HG03439 (cell line): ENCODE data around the gene PBX1.
A peak's percentile ranks its signal among the peaks of the same experiment; 100 is the strongest.
"Not testable (repeated sequence)": the region's sequence is repeated elsewhere in the genome, so short reads cannot be mapped to it uniquely, and the experiment has no call there.

ENCODE experiments used
- ATAC-seq: cut with Tn5 transposase; IDR thresholded peaks from one replicate; pipeline ENCODE4 v1.9.1; 2021; ENCODE audit warnings: mild to moderate bottlenecking, moderate library complexity; ENCODE audit not compliant: unreplicated experiment

PBX1 gene

DNA sequence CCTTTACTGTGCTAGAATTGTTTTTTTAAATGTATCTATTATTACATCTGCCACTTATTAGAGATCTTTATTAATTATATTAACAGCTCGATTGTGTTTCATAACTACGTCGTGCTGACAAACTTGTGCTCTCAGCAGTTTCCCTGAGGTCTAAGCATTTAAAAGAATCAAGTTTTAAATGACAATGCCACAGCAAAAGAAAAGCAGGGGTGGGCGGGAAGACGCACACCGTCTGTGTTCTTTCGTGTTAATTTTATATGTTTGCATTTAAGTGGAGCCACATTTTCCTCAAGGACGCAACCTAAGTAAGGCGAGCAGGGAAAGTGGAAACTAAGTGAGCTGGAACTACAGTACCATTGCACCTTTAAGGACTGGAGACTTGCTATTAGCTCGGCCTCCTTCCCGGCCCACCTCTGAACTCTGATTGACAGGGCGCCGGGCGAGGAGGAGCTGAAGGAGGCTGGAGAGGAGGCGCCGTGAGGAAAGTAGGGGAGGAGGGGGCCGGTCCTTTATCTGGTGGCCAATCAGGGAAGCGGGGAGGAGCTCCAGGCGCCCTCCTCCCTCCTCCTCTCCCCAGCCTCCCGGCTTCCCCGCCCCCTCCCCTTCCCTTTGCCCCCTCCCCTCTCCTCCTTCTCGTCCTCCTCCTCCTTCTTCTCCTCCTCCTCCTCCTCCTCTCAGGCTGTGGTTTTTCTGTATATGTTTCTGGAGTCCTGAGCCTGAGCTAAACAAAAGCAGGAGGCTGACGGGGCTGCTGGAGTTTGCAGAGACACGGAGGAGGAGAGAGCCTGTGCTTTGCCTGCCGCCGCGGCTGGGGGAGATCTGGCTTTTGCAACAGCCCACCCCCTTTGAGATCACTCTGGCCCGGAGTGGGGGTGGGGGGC lies at the start of gene PBX1:
Gene PBX1, plus strand, starts transcription at position 724 of the 881 bp plus-strand sequence.
- ATAC-seq = peak; percentile 100

DNA sequence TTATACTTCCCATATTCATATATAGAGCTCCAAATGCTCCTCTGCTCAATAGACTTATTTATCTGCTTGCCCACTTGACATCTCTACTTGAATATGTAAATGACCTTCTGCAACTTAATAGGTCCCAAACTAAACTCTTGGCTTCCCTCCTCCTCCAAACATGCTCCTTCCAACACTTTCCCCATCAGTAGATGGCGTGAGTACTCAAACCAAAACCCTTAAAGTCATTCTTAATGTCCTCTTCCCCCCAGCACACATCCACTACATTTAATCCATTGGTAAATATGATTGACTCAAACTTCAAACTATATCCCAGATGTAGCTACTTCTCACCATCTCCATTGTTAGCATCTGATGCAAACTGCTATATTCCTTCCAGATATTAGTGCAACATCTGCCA lies 48.5 kb upstream of the PBX1 start:
- no peak for ATAC-seq

- ATAC-seq = no peak
Observed at GRCh38 chr1:164511001-164511705, 47.8 kb upstream of the PBX1 start.

GRCh38 chr1:164515231-164515630 lies 43.8 kb upstream of the PBX1 start:
- no peak for ATAC-seq

- no peak for ATAC-seq
Observed at GRCh38 chr1:164515711-164516331, 43.2 kb upstream of the PBX1 start.

DNA sequence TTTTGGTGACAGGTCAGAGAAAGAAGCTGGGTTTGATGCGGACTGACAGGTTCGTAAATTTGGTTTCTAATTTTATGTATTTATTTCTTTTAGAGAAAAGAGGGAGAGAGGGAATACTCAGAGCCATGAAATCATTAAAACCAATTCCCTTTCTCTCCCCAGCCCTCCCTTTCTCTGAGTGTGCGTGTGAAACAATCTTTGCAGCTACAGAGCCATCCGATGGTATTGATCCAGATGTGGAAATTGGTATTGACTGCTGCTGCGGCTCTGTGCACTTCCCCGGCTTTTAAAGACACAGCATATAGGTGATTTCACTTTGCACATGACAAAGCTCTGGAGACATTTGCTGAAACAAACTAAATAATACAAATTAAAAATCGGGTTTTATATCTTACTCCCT lies 42.4 kb upstream of the PBX1 start:
- ATAC-seq = no peak

DNA sequence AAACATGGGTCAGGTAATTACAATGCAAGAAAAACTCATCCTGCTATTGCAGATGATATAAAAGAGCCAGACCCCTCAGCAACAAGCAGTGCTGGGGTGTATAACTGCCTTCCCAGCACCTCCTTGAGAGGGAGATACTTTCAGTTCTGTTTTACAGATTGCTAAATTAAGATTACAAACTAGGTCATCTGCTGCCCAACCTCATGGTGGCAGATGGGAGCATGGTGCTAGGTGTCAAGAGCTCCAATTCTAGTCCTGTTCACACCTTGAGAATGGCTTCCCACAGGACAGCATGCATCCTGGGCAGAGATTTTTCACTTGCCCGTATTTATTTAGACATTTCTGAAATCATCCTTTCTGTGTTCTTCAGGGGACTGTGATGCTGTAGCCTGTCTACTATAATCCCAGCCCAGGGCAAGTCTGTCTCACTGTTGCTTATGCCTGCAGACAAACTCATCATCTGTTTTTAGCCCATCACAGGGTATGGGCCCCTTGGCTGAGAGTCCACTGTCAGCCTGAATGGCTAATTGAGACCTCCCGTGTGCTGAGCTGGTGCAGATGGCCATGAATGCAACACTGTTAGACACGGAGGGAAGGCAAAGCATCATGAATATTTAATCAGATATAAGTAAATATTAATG lies 40.2 kb upstream of the PBX1 start:
- ATAC-seq = no peak

- no peak for ATAC-seq
Observed at GRCh38 chr1:164519426-164519825, 39.6 kb upstream of the PBX1 start.

DNA sequence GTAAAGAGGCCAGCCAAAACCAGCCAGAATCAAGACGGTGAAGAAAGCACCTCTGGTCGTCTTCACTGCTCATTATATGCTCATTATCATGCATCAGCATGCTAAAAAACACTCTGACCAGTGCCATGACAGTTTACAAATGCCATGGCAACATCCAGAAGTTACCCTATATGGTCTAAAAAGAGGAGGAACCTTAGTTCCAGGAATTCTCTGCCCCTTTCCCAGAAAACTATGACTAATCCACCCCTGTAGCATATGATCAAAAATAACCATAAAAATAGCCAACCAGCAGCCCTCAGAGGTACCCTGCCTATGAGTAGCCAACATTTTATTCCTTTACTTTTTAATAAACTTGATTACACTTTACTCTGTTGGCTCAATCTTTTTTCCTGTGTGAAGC lies 34.2 kb upstream of the PBX1 start:
- no peak for ATAC-seq

- ATAC-seq = no peak
Observed at GRCh38 chr1:164534863-164535610, 23.9 kb upstream of the PBX1 start.

GRCh38 chr1:164552463-164552988 lies 6.5 kb upstream of the PBX1 start:
- not testable (repeated sequence) for ATAC-seq

DNA sequence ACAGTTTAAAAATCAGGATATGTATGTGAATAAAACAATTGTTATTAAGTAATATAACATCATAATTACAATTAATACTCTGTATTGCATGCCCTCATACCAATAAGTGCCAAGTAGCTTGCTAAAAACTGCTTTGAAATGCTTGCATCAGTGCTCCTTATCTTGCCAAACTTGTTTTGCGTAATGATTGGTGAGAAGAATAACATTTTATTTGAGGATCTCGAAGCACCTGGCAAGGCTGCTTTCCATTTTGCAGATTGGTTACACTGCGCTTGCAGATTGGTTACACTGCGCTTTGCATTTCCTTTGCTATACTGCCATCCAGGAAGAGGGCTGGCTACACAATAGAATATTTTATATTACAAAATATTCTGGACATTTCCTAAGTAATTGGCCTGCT lies 1.7 kb upstream of the PBX1 start:
- no peak for ATAC-seq

DNA sequence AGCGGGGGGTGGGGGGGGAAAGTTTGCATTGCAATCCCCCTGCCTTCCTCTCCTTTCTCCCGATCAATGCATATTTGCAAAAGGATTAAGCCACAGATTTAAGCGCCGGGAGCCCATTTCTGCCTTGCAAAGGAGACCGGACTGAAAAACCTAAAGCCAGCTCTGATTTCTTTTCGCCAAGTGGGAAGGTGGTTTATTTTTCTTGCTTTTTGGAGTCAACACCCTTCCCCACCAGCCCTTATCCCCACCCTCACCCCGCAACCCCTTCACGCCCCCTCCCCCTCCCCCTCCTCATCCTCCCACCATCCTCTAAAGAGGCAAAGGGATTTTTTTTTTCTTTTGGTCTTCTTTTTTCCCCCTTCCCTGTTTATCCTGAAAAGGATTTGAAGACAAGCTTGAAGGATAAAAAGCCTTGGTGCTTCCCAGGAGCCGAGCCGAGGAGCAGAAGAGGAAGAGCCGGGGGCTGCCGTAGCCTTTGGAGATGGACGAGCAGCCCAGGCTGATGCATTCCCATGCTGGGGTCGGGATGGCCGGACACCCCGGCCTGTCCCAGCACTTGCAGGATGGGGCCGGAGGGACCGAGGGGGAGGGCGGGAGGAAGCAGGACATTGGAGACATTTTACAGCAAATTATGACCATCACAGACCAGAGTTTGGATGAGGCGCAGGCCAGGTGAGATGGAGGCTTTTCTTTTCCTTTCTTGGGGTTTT lies 513 bp downstream of the PBX1 start:
- ATAC-seq = no peak

DNA sequence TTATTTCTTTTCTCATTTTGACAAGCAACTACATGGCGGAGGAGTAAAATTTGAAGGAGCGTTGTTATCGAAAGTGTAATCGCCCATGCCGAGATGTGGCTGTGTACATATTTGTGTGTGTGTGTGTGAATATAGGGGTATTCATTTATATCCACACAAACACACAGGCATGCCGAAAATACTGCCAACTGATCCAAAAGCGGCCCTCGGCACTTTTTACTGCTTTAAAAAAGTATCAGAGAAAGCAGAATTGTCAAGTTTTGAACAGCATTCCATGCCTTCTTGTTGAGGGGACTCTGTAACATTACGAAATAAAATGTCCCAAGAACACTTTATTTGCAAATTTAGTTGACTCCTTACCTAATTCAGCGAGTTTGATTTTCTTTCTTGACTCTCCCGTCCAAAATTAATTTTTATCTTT lies 1.1 kb downstream of the PBX1 start:
- ATAC-seq = no peak

GRCh38 chr1:164560556-164560955 lies 1.6 kb downstream of the PBX1 start:
- ATAC-seq = no peak

DNA sequence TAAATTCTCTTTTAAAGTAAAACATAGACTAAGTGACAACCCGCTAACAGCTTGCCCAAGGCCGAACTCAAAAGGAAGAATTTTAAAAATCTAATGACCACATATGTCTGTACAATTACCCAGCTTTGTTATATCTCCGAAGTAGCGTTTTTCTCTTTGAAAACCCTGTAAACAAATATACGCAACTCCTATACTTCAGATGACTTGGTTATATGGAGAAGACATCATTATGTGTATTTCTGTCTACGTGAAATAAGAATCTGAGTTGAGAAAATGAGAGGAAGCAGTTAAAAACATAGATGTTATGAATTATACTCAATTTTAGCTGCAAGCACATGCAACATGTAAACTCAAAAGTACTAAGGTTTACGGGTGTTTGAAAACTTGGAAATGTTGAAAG lies 2.0 kb downstream of the PBX1 start:
- ATAC-seq = no peak

DNA sequence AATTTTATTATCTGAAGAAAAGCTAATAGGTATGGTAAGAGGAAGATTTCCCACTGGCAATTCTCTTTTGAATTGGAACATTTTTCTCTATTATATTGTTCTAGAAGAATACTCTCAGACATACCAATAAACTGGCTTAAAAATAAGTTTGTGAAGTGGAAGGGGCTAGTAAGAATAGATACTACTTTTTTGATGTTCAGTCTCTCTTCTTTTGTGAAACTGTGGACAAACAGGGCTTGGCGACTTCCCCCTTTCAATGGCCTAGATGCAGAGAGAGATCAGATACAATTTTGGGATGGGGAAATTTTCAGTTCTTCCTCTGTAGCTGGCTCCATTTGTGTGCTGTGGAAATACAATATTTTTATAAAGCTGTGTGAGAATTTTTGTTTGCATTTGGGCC lies 2.5 kb downstream of the PBX1 start:
- no peak for ATAC-seq

GRCh38 chr1:164562061-164562460 lies 3.1 kb downstream of the PBX1 start:
- no peak for ATAC-seq

GRCh38 chr1:164562511-164562910 lies 3.5 kb downstream of the PBX1 start:
- no peak for ATAC-seq
